ENCODE results near the gene SMARCA5. TPM values are rescaled to one million over a fixed set of nuclear protein-coding genes. Genes with fewer than 3 reads are reported as not detected.

The SMARCA5 gene
- total and polyA plus RNA-seq, 4 experiments from 2014 or later = 22.3 to 61.2 (median 48.2) TPM

GRCh38 chr4:143581331-143581946, 67.9 kb downstream of the SMARCA5 start:
- Histone ChIP-seq H3K36me3 (ENCODE audit: insufficient read depth, low read length) (no peaks in the 10 kb centered on the region), H3K27ac (ENCODE audit: low read depth, low read length) (no peak overlapping the region), H3K27me3 (ENCODE audit: insufficient read depth, low read length) (no peaks in the 10 kb centered on the region), H3K4me1 (ENCODE audit: insufficient read depth, low read length) (no peaks in the 10 kb centered on the region), H3K9me3 (ENCODE audit: control insufficient read depth in 1 of 2, low read length in 2 of 2) (no peaks in the 10 kb centered on the region), H3K4me3 (ENCODE audit: low read length in 2 of 2) (no peak overlapping the region)
- no peaks in the 10 kb centered on the region for H3K4me1 Mint-ChIP-seq
- DNase-seq = no peak
- peaks cover 0 to 28% (median 22%) of the 10 kb centered on the region in 8 donors for H3K9me3 Mint-ChIP-seq
- POLR2A ChIA-PET (ENCODE audit: partially characterized antibody) = no interaction called here
- intact Hi-C loops (cut with micrococcal nuclease) = no loop called here
- no peak overlapping the region for H3K27ac Mint-ChIP-seq
- H3K4me3 Mint-ChIP-seq = no peak overlapping the region
- CTCF ChIA-PET (ENCODE audit: partially characterized antibody) = interaction anchor here (1.3 kb wide), 1 partner anchor 23 kb away, joined by 6 read pairs; no protein-coding TSS in a partner anchor
- H3K27me3 Mint-ChIP-seq = no peaks in the 10 kb centered on the region
- peaks cover 20 to 22% of the 10 kb centered on the region in 2 donors for H3K36me3 Mint-ChIP-seq

GRCh38 chr4:143585548-143585947, 72.0 kb downstream of the SMARCA5 start:
- no peaks in the 10 kb centered on the region for H3K27me3 Mint-ChIP-seq
- H3K4me1 ChIP-seq (ENCODE audit: insufficient read depth, low read length) = no peaks in the 10 kb centered on the region
- no peak overlapping the region for H3K4me3 ChIP-seq (ENCODE audit: low read length in 2 of 2)
- H3K4me1 Mint-ChIP-seq = no peaks in the 10 kb centered on the region
- peaks cover 4 to 28% (median 22%) of the 10 kb centered on the region in 8 donors for H3K9me3 Mint-ChIP-seq
- peaks cover 4 to 9% of the 10 kb centered on the region in 2 donors for H3K36me3 Mint-ChIP-seq
- intact Hi-C loops (cut with micrococcal nuclease) = no loop called here
- POLR2A ChIA-PET (ENCODE audit: partially characterized antibody) = no interaction called here
- H3K27me3 ChIP-seq (ENCODE audit: insufficient read depth, low read length) = no peaks in the 10 kb centered on the region
- CTCF ChIA-PET (ENCODE audit: partially characterized antibody) = no interaction called here
- no peak overlapping the region for H3K27ac Mint-ChIP-seq
- no peak overlapping the region for H3K4me3 Mint-ChIP-seq
- DNase-seq = no peak
- H3K9me3 ChIP-seq (ENCODE audit: control insufficient read depth in 1 of 2, low read length in 2 of 2) = no peaks in the 10 kb centered on the region
- no peak overlapping the region for H3K27ac ChIP-seq (ENCODE audit: low read depth, low read length)
- H3K36me3 ChIP-seq (ENCODE audit: insufficient read depth, low read length) = no peaks in the 10 kb centered on the region

- Histone ChIP-seq H3K4me1 (ENCODE audit: insufficient read depth, low read length) (no peaks in the 10 kb centered on the region), H3K27me3 (ENCODE audit: insufficient read depth, low read length) (no peaks in the 10 kb centered on the region), H3K9me3 (ENCODE audit: control insufficient read depth in 1 of 2, low read length in 2 of 2) (no peaks in the 10 kb centered on the region), H3K4me3 (ENCODE audit: low read length in 2 of 2) (no peak overlapping the region), H3K36me3 (ENCODE audit: insufficient read depth, low read length) (no peaks in the 10 kb centered on the region), H3K27ac (ENCODE audit: low read depth, low read length) (no peak overlapping the region)
- no peak overlapping the region for H3K4me3 Mint-ChIP-seq
- H3K27ac Mint-ChIP-seq = no peak overlapping the region
- H3K4me1 Mint-ChIP-seq = no peaks in the 10 kb centered on the region
- H3K9me3 Mint-ChIP-seq = peaks cover 4 to 31% (median 24%) of the 10 kb centered on the region in 8 donors
- H3K36me3 Mint-ChIP-seq = peaks cover 4 to 9% of the 10 kb centered on the region in 2 donors
- CTCF ChIA-PET (ENCODE audit: partially characterized antibody) = no interaction called here
- no peak for DNase-seq
- intact Hi-C loops (cut with micrococcal nuclease) = no loop called here
- no peaks in the 10 kb centered on the region for H3K27me3 Mint-ChIP-seq
- POLR2A ChIA-PET (ENCODE audit: partially characterized antibody) = no interaction called here
These were observed 72.6 kb downstream of the SMARCA5 start for GRCh38 chr4:143586080-143586479.

- DNase-seq = no peak
- no peak overlapping the region for H3K4me3 Mint-ChIP-seq
- no peaks in the 10 kb centered on the region for H3K27me3 Mint-ChIP-seq
These were observed 74.2 kb downstream of the SMARCA5 start for GRCh38 chr4:143587703-143588102.

GRCh38 chr4:143597276-143597675, 83.8 kb downstream of the SMARCA5 start:
- Mint-ChIP-seq H3K4me1 (peaks cover 0 to 3% (median 0%) of the 10 kb centered on the region in 4 donors), H3K27ac (no peak overlapping the region), H3K36me3 (peaks cover 1 to 8% of the 10 kb centered on the region in 2 donors), H3K27me3 (peaks cover 4 to 7% of the 10 kb centered on the region in 2 donors), H3K9me3 (peaks cover 0 to 13% (median 3%) of the 10 kb centered on the region in 8 donors), H3K4me3 (no peak overlapping the region)
- CTCF ChIA-PET (ENCODE audit: partially characterized antibody) = no interaction called here
- no peak overlapping the region for H3K4me3 ChIP-seq (ENCODE audit: low read length in 2 of 2)
- POLR2A ChIA-PET (ENCODE audit: partially characterized antibody) = no interaction called here
- no peaks in the 10 kb centered on the region for H3K4me1 ChIP-seq (ENCODE audit: insufficient read depth, low read length)
- H3K9me3 ChIP-seq (ENCODE audit: control insufficient read depth in 1 of 2, low read length in 2 of 2) = no peaks in the 10 kb centered on the region
- H3K27ac ChIP-seq (ENCODE audit: low read depth, low read length) = no peak overlapping the region
- DNase-seq = no peak
- H3K36me3 ChIP-seq (ENCODE audit: insufficient read depth, low read length) = no peaks in the 10 kb centered on the region
- H3K27me3 ChIP-seq (ENCODE audit: insufficient read depth, low read length) = no peaks in the 10 kb centered on the region
- intact Hi-C loops (cut with micrococcal nuclease) = no loop called here

More at GRCh38 chr4:143587703-143588102, 74.2 kb downstream of the SMARCA5 start:
- Mint-ChIP-seq H3K4me1 (no peaks in the 10 kb centered on the region), H3K27ac (no peak overlapping the region), H3K36me3 (peaks cover 4 to 9% of the 10 kb centered on the region in 2 donors), H3K9me3 (peaks cover 4 to 31% (median 19%) of the 10 kb centered on the region in 8 donors)
- Histone ChIP-seq H3K4me3 (ENCODE audit: low read length in 2 of 2) (no peak overlapping the region), H3K27me3 (ENCODE audit: insufficient read depth, low read length) (no peaks in the 10 kb centered on the region), H3K36me3 (ENCODE audit: insufficient read depth, low read length) (no peaks in the 10 kb centered on the region), H3K9me3 (ENCODE audit: control insufficient read depth in 1 of 2, low read length in 2 of 2) (no peaks in the 10 kb centered on the region), H3K27ac (ENCODE audit: low read depth, low read length) (no peak overlapping the region), H3K4me1 (ENCODE audit: insufficient read depth, low read length) (no peaks in the 10 kb centered on the region)
- intact Hi-C loops (cut with micrococcal nuclease) = no loop called here
- ChIA-PET POLR2A (ENCODE audit: partially characterized antibody) (no interaction called here), CTCF (ENCODE audit: partially characterized antibody) (no interaction called here)

GRCh38 chr4:143598816-143599215, 85.3 kb downstream of the SMARCA5 start:
- H3K9me3 ChIP-seq (ENCODE audit: control insufficient read depth in 1 of 2, low read length in 2 of 2) = no peaks in the 10 kb centered on the region
- intact Hi-C loops (cut with micrococcal nuclease) = no loop called here
- no peak overlapping the region for H3K27ac ChIP-seq (ENCODE audit: low read depth, low read length)
- H3K27me3 ChIP-seq (ENCODE audit: insufficient read depth, low read length) = no peaks in the 10 kb centered on the region
- Mint-ChIP-seq H3K36me3 (peaks cover 1 to 8% of the 10 kb centered on the region in 2 donors), H3K9me3 (peaks cover 0 to 7% (median 1%) of the 10 kb centered on the region in 8 donors), H3K4me3 (no peak overlapping the region), H3K4me1 (peaks cover 0 to 3% (median 0%) of the 10 kb centered on the region in 4 donors), H3K27ac (no peak overlapping the region), H3K27me3 (peaks cover 4% of the 10 kb centered on the region in 2 donors)
- no peak overlapping the region for H3K4me3 ChIP-seq (ENCODE audit: low read length in 2 of 2)
- ChIA-PET CTCF (ENCODE audit: partially characterized antibody) (no interaction called here), POLR2A (ENCODE audit: partially characterized antibody) (no interaction called here)
- no peaks in the 10 kb centered on the region for H3K36me3 ChIP-seq (ENCODE audit: insufficient read depth, low read length)
- no peak for DNase-seq
- H3K4me1 ChIP-seq (ENCODE audit: insufficient read depth, low read length) = no peaks in the 10 kb centered on the region

GRCh38 chr4:143599827-143600226, 86.3 kb downstream of the SMARCA5 start:
- POLR2A ChIA-PET (ENCODE audit: partially characterized antibody) = no interaction called here
- CTCF ChIA-PET (ENCODE audit: partially characterized antibody) = no interaction called here
- Histone ChIP-seq H3K9me3 (ENCODE audit: control insufficient read depth in 1 of 2, low read length in 2 of 2) (no peaks in the 10 kb centered on the region), H3K36me3 (ENCODE audit: insufficient read depth, low read length) (no peaks in the 10 kb centered on the region), H3K27me3 (ENCODE audit: insufficient read depth, low read length) (no peaks in the 10 kb centered on the region), H3K4me3 (ENCODE audit: low read length in 2 of 2) (no peak overlapping the region), H3K27ac (ENCODE audit: low read depth, low read length) (no peak overlapping the region), H3K4me1 (ENCODE audit: insufficient read depth, low read length) (no peaks in the 10 kb centered on the region)
- no peak overlapping the region for H3K4me3 Mint-ChIP-seq
- H3K36me3 Mint-ChIP-seq = peaks cover 0 to 2% of the 10 kb centered on the region in 2 donors
- H3K4me1 Mint-ChIP-seq = peaks cover 0 to 3% (median 0%) of the 10 kb centered on the region in 4 donors
- DNase-seq = no peak
- H3K27ac Mint-ChIP-seq = no peak overlapping the region
- intact Hi-C loops (cut with micrococcal nuclease) = no loop called here
- peaks cover 0 to 4% of the 10 kb centered on the region in 2 donors for H3K27me3 Mint-ChIP-seq
- peaks cover 0 to 3% (median 1%) of the 10 kb centered on the region in 8 donors for H3K9me3 Mint-ChIP-seq

Measured in CD4-positive, alpha-beta memory T cell (primary cell).